GM12878 (cell line): ENCODE measurements around the gene LGMN. TPM values are rescaled to one million over a fixed set of nuclear protein-coding genes. Genes with fewer than 3 reads are reported as not detected.

Source experiments
- BCL11A ChIP-seq: IDR thresholded peaks from 2 replicates; pipeline ENCODE4 v1.6.1; 2011; ENCODE audit warnings: low read depth, low read length
- BCLAF1 ChIP-seq: fragments of 450-650 bp; IDR thresholded peaks from 2 replicates; pipeline ENCODE4 v1.6.1; 2017; ENCODE audit warnings: antibody characterized with exemption, mild to moderate bottlenecking, moderate library complexity
- BHLHE40 ChIP-seq, 2 experiments: fragments of 450-650 bp in 1 of 2; IDR thresholded peaks; 2 replicates each; pipeline ENCODE4 v1.6.1; 2011 to 2017; ENCODE audit warnings: low read depth in 2 of 2, borderline replicate concordance in 1 of 2, improper control_type of control experiment in 1 of 2, low read length in 1 of 2, mild to moderate bottlenecking in 1 of 2
- CBX3 ChIP-seq: fragments of 200-600 bp; sonication (generic); IDR thresholded peaks from 2 replicates; pipeline ENCODE4 v1.6.1; 2016; ENCODE audit warnings: low read depth, borderline replicate concordance
- CTCF ChIP-seq, 3 experiments: IDR thresholded peaks in 2 of 3; conservative IDR thresholded peaks in 1 of 3; 2 replicates each; pipeline ENCODE4 v1.5.1; 2011; ENCODE audit warnings: low read depth in 3 of 3, low read length in 3 of 3, mild to moderate bottlenecking in 3 of 3, control low read depth in 2 of 3, moderate library complexity in 2 of 3, inconsistent platforms in 1 of 3, mixed read lengths in 1 of 3; ENCODE audit not compliant: control insufficient read depth in 2 of 3, insufficient read depth in 1 of 3; ENCODE audit errors: extremely low read depth in 1 of 3
- DPF2 ChIP-seq: fragments of 450-650 bp; IDR thresholded peaks from 2 replicates; pipeline ENCODE4 v1.6.1; 2017; ENCODE audit warnings: mild to moderate bottlenecking
- GABPA ChIP-seq: IDR thresholded peaks from 2 replicates; pipeline ENCODE4 v1.6.1; 2014; ENCODE audit warnings: antibody characterized with exemption, low read depth, mild to moderate bottlenecking, inconsistent platforms
- HDAC6 ChIP-seq: fragments of 200-600 bp; sonication (generic); IDR thresholded peaks from one replicate; pipeline ENCODE4 v1.8.0; 2017; ENCODE audit warnings: antibody characterized with exemption; ENCODE audit not compliant: unreplicated experiment
- IKZF1 ChIP-seq: fragments of 450-650 bp; conservative IDR thresholded peaks from 2 replicates; pipeline ENCODE4 v1.6.1; 2017; ENCODE audit warnings: antibody characterized with exemption, mild to moderate bottlenecking
- POLR2A ChIP-seq: IDR thresholded peaks from 2 replicates; pipeline ENCODE4 v1.6.1; 2011; ENCODE audit warnings: low read depth, mild to moderate bottlenecking, low read length
- RB1 ChIP-seq: fragments of 450-650 bp; formaldehyde crosslinking; IDR thresholded peaks from 2 replicates; pipeline ENCODE4 v1.6.1; 2017; ENCODE audit warnings: mild to moderate bottlenecking, borderline replicate concordance
- REST ChIP-seq: IDR thresholded peaks from 2 replicates; pipeline ENCODE4 v1.6.1; 2012; ENCODE audit warnings: mild to moderate bottlenecking, low read depth, low read length
- TCF12 ChIP-seq: IDR thresholded peaks from 2 replicates; pipeline ENCODE4 v1.6.1; 2011; ENCODE audit warnings: low read depth, mild to moderate bottlenecking, low read length
- TCF3 ChIP-seq: IDR thresholded peaks from 2 replicates; pipeline ENCODE4 v1.6.1; 2012; ENCODE audit warnings: low read depth, mild to moderate bottlenecking, low read length, borderline replicate concordance; ENCODE audit not compliant: insufficient read depth
- ZNF384 ChIP-seq: IDR thresholded peaks from 2 replicates; pipeline ENCODE4 v1.6.1; 2012; ENCODE audit warnings: low read depth, mild to moderate bottlenecking, low read length, improper control_type of control experiment, borderline replicate concordance
- ZNF592 ChIP-seq: fragments of 450-650 bp; IDR thresholded peaks from 2 replicates; pipeline ENCODE4 v1.6.1; 2017; ENCODE audit warnings: mild to moderate bottlenecking, moderate library complexity
- ZNF622 ChIP-seq: fragments of 450-650 bp; IDR thresholded peaks from 2 replicates; pipeline ENCODE4 v1.6.1; 2017; ENCODE audit warnings: mild to moderate bottlenecking, inconsistent platforms
- polyA plus RNA-seq, 11 experiments: library from polyadenylated mRNA; depleted of rRNA in 4 of 11; unstranded in 6 of 11; stranded (reverse) in 5 of 11; fragments of >200 nt; fragmentation: Nextera tagmentation in 4 of 11; fragmentation: Illumina TruSeq in 1 of 11; extraction: Ambion mirVana in 4 of 11; extraction: Trizol in 1 of 11; gene quantifications; 1 replicate in 1 of 11; 2 replicates in 10 of 11; pipeline versions ENCODE4 v1.2.1 to v1.2.3, GENCODE V29; 2011 to 2016; ENCODE audit warnings: inconsistent platforms in 2 of 11, missing spikeins in 2 of 11, low read depth in 1 of 11
- total RNA-seq, 4 experiments: library from RNA; depleted of rRNA in 3 of 4; stranded (reverse); fragments of >200 nt in 3 of 4; fragmentation: Illumina TruSeq in 1 of 4; extraction: Trizol in 1 of 4; gene quantifications; 2 replicates each; pipeline versions ENCODE4 v1.2.1 to v1.2.3, GENCODE V29; 2013 to 2021

Gene LGMN
- total and polyA plus RNA-seq, 10 of the 15 experiments (the other 5 are each of a cell fraction or from before 2014, with no cell fraction given): 0.71 to 192 (median 3.9) TPM

GRCh38 chr14:92729634-92730358 is 18.6 kb downstream of the LGMN start (continued):
- TF ChIP-seq ZNF592: no peak
- TF ChIP-seq TCF3: peak; percentile 94
- peak in 1 of 2 experiments; percentile 47; a peak in 2 of 4 replicates for TF ChIP-seq BHLHE40 (IDR thresholded peaks at IDR 0.05; ENCODE audit: borderline replicate concordance in 1 of 2, low read depth in 2 of 2, low read length in 1 of 2)
- no peak for TF ChIP-seq REST
- TF ChIP-seq TCF12: peak; percentile 97
- TF ChIP-seq HDAC6: no peak
- no peak for TF ChIP-seq RB1
- TF ChIP-seq IKZF1: peak; percentile 78
- TF ChIP-seq BCLAF1: no peak
- TF ChIP-seq ZNF384: no peak
- no peak for TF ChIP-seq CTCF (IDR thresholded peaks at IDR 0.05 in 2 of 3, conservative IDR thresholded peaks at IDR 0.05 in 1 of 3; ENCODE audit: control insufficient read depth in 2 of 3, extremely low read depth in 1 of 3, insufficient read depth in 1 of 3, low read depth in 3 of 3, low read length in 3 of 3)
- TF ChIP-seq BCL11A: peak; percentile 61
- no peak for TF ChIP-seq ZNF622
- TF ChIP-seq DPF2: peak; percentile 73
- TF ChIP-seq POLR2A: no peak
- TF ChIP-seq GABPA: 0 out of 2 replicates have a peak, but pooled peaks have one; percentile 13
- no peak for TF ChIP-seq CBX3
